ENCODE data around the gene EXOC2. TPM values are rescaled to one million over a fixed set of nuclear protein-coding genes. Genes with fewer than 3 reads are reported as not detected.

The EXOC2 gene
- total and polyA plus RNA-seq, 2 donors (not counting 3 experiments of a cell fraction or from before 2014, with no cell fraction given), result 18.2 to 30.8 TPM

- intact Hi-C loops (cut with micrococcal nuclease), result loop anchor here (10.0 kb wide), 1 partner anchor 1995 kb away; no protein-coding TSS in a partner anchor
- H3K27ac ChIP-seq (ENCODE audit: insufficient read depth, low read depth, low read length), result no peak overlapping the region
- H3K9ac ChIP-seq (replicated peaks; ENCODE audit: extremely low read depth, insufficient read depth, low read length), result no peak overlapping the region
- H3K4me1 ChIP-seq (ENCODE audit: control insufficient read depth, extremely low read depth, insufficient read depth, low read length), result no peaks in the 10 kb centered on the region
- H3K4me3 ChIP-seq (replicated peaks in 1 of 3; ENCODE audit: insufficient read depth in 1 of 3, low read depth in 1 of 3, low read length in 3 of 3), result no peak overlapping the region
- dilution Hi-C loops (cut with MboI; ENCODE audit: extremely low pct_ligation_motif_present, low sequenced_read_pairs), result no loop called here
- no peak overlapping the region for H2AFZ ChIP-seq (ENCODE audit: low read depth, low read length)
- ChIA-PET CTCF (no interaction called here), POLR2A (no interaction called here)
- H3K4me2 ChIP-seq (ENCODE audit: insufficient read depth, low read length), result no peak overlapping the region
- TF ChIP-seq FOS (IDR thresholded peaks at IDR 0.05; ENCODE audit: borderline replicate concordance, insufficient read depth, low read length), result no peak
- no peak for TF ChIP-seq POLR2AphosphoS5 (IDR thresholded peaks at IDR 0.05; ENCODE audit: insufficient read depth, low read depth, low read length)
- TF ChIP-seq CTCF (IDR thresholded peaks at IDR 0.05; ENCODE audit: extremely low read depth in 1 of 2, insufficient read depth in 1 of 2, low read depth in 1 of 2, low read length in 2 of 2), result no peak
- no peak for TF ChIP-seq POLR2A (IDR thresholded peaks at IDR 0.05; ENCODE audit: low read depth, low read length)
- no peak for TF ChIP-seq MAX (IDR thresholded peaks at IDR 0.05; ENCODE audit: insufficient read depth, insufficient read length)
- no peaks in the 10 kb centered on the region for H4K20me1 ChIP-seq (replicated peaks; ENCODE audit: control insufficient read depth, extremely low read depth, insufficient read depth, low read length)
- FAIRE-seq (no peak), DNase-seq (ENCODE audit: low read depth, low spot score) (no peak)
- H3K36me3 ChIP-seq (ENCODE audit: control insufficient read depth in 2 of 2, extremely low read depth in 1 of 2, insufficient read depth in 2 of 2, low read length in 2 of 2), result peaks cover 3 to 4% of the 10 kb centered on the region in 2 experiments
- no TSS peak for BruUV-seq (replicated peaks)
- no peaks in the 10 kb centered on the region for H3K9me3 ChIP-seq (replicated peaks; ENCODE audit: control insufficient read depth, insufficient read depth, low read length)
- H3K27me3 ChIP-seq (ENCODE audit: control insufficient read depth in 2 of 2, insufficient read depth in 2 of 2, low read length in 2 of 2), result no peaks in the 10 kb centered on the region
- no peaks in the 10 kb centered on the region for H3K79me2 ChIP-seq (ENCODE audit: control insufficient read depth, insufficient read depth, low read length)
- no peaks in the 10 kb centered on the region for H3K9me1 ChIP-seq (replicated peaks; ENCODE audit: control insufficient read depth, extremely low read depth, insufficient read depth, low read length)
Observed at GRCh38 chr6:499617-500016, 193.3 kb downstream of the EXOC2 start.

- FAIRE-seq, result no peak
- H3K27me3 ChIP-seq (ENCODE audit: control insufficient read depth in 2 of 2, insufficient read depth in 2 of 2, low read length in 2 of 2), result no peaks in the 10 kb centered on the region
- H3K4me2 ChIP-seq (ENCODE audit: insufficient read depth, low read length), result no peak overlapping the region
- H3K4me3 ChIP-seq (replicated peaks in 1 of 3; ENCODE audit: insufficient read depth in 1 of 3, low read depth in 1 of 3, low read length in 3 of 3), result no peak overlapping the region
- peaks cover 1 to 3% of the 10 kb centered on the region in 2 experiments for H3K36me3 ChIP-seq (ENCODE audit: control insufficient read depth in 2 of 2, extremely low read depth in 1 of 2, insufficient read depth in 2 of 2, low read length in 2 of 2)
- CTCF ChIA-PET, result no interaction called here
- H3K9ac ChIP-seq (replicated peaks; ENCODE audit: extremely low read depth, insufficient read depth, low read length), result no peak overlapping the region
- H3K27ac ChIP-seq (ENCODE audit: insufficient read depth, low read depth, low read length), result no peak overlapping the region
- H3K9me3 ChIP-seq (replicated peaks; ENCODE audit: control insufficient read depth, insufficient read depth, low read length), result no peaks in the 10 kb centered on the region
- DNase-seq (ENCODE audit: low read depth, low spot score), result no peak
- no TSS peak for BruUV-seq (replicated peaks)
- POLR2A ChIA-PET, result no interaction called here
- no peaks in the 10 kb centered on the region for H3K9me1 ChIP-seq (replicated peaks; ENCODE audit: control insufficient read depth, extremely low read depth, insufficient read depth, low read length)
- TF ChIP-seq POLR2A (IDR thresholded peaks at IDR 0.05; ENCODE audit: low read depth, low read length), result no peak
- TF ChIP-seq JUN (IDR thresholded peaks at IDR 0.05; ENCODE audit: borderline replicate concordance, insufficient read depth, insufficient read length, low read depth), result no peak
- TF ChIP-seq FOS (IDR thresholded peaks at IDR 0.05; ENCODE audit: borderline replicate concordance, insufficient read depth, low read length), result no peak
- no peak for TF ChIP-seq MYC (IDR thresholded peaks at IDR 0.05; ENCODE audit: low read depth, low read length)
- TF ChIP-seq MAX (IDR thresholded peaks at IDR 0.05; ENCODE audit: insufficient read depth, insufficient read length), result no peak
- TF ChIP-seq CTCF (IDR thresholded peaks at IDR 0.05; ENCODE audit: extremely low read depth in 1 of 2, insufficient read depth in 1 of 2, low read depth in 1 of 2, low read length in 2 of 2), result no peak
- TF ChIP-seq EZH2 (IDR thresholded peaks at IDR 0.05; ENCODE audit: borderline replicate concordance, low read depth, low read length, severe bottlenecking), result no peak
- no peaks in the 10 kb centered on the region for H3K4me1 ChIP-seq (ENCODE audit: control insufficient read depth, extremely low read depth, insufficient read depth, low read length)
- intact Hi-C loops (cut with micrococcal nuclease), result no loop called here
- dilution Hi-C loops (cut with MboI; ENCODE audit: extremely low pct_ligation_motif_present, low sequenced_read_pairs), result no loop called here
- no peak overlapping the region for H2AFZ ChIP-seq (ENCODE audit: low read depth, low read length)
- H4K20me1 ChIP-seq (replicated peaks; ENCODE audit: control insufficient read depth, extremely low read depth, insufficient read depth, low read length), result no peaks in the 10 kb centered on the region
- H3K79me2 ChIP-seq (ENCODE audit: control insufficient read depth, insufficient read depth, low read length), result no peaks in the 10 kb centered on the region
Observed at GRCh38 chr6:498795-499231, 194.1 kb downstream of the EXOC2 start.
